Measurements from ENCODE around the gene FANCE. TPM values are rescaled to one million over a fixed set of nuclear protein-coding genes. Genes with fewer than 3 reads are reported as not detected.

Gene FANCE
- polyA plus RNA-seq (2013, experiment 1 of 2; ENCODE audit: insufficient read length) = 8.1 TPM
- polyA plus RNA-seq (2013, experiment 2 of 2; ENCODE audit: insufficient read length) = 9.0 TPM

- peak; percentile 91 for DNase-seq
These were observed at the start of gene FANCE for GRCh38 chr6:35452183-35453090. TSS of gene FANCE (plus strand) at chr6:35452338. CDS start at chr6:35452546, 208 bp downstream.

- no peak for DNase-seq
These were observed 49.3 kb upstream of the FANCE start for GRCh38 chr6:35402856-35403191.

GRCh38 chr6:35403544-35404442 is 48.3 kb upstream of the FANCE start:
- DNase-seq = no peak

GRCh38 chr6:35406711-35407485 is 45.2 kb upstream of the FANCE start:
- DNase-seq = no peak

GRCh38 chr6:35409245-35409644 is 42.9 kb upstream of the FANCE start:
- DNase-seq = no peak

GRCh38 chr6:35410131-35410530 is 42.0 kb upstream of the FANCE start:
- no peak for DNase-seq

- no peak for DNase-seq
These were observed 41.1 kb upstream of the FANCE start for GRCh38 chr6:35411066-35411465.

GRCh38 chr6:35412102-35412501 is 40.0 kb upstream of the FANCE start:
- DNase-seq = no peak

- no peak for DNase-seq
These were observed 38.2 kb upstream of the FANCE start for GRCh38 chr6:35413911-35414310.

GRCh38 chr6:35415065-35415891 is 36.9 kb upstream of the FANCE start:
- peak; percentile 85 for DNase-seq

- DNase-seq = no peak
These were observed 34.0 kb upstream of the FANCE start for GRCh38 chr6:35417979-35418661.

GRCh38 chr6:35419417-35419816 is 32.7 kb upstream of the FANCE start:
- peak; percentile 83 for DNase-seq

- DNase-seq = no peak
These were observed 32.2 kb upstream of the FANCE start for GRCh38 chr6:35419961-35420360.

- DNase-seq = peak; percentile 95
These were observed 26.9 kb upstream of the FANCE start for GRCh38 chr6:35425284-35425683.

- no peak for DNase-seq
These were observed 26.1 kb upstream of the FANCE start for GRCh38 chr6:35426074-35426473.

GRCh38 chr6:35427435-35427834 is 24.7 kb upstream of the FANCE start:
- DNase-seq = no peak

- DNase-seq = peak; percentile 90
These were observed 24.3 kb upstream of the FANCE start for GRCh38 chr6:35427851-35428321.

GRCh38 chr6:35428421-35429149 is 23.6 kb upstream of the FANCE start:
- no peak for DNase-seq

- DNase-seq = no peak
These were observed 22.7 kb upstream of the FANCE start for GRCh38 chr6:35429463-35429862.

GRCh38 chr6:35432291-35432690 is 19.8 kb upstream of the FANCE start:
- no peak for DNase-seq
